ENCODE data around the gene IRAG1. TPM values are rescaled to one million over a fixed set of nuclear protein-coding genes. Genes with fewer than 3 reads are reported as not detected.

Gene IRAG1
- total and polyA plus RNA-seq, 2 of the 13 experiments (the other 11 are each of a cell fraction or from before 2014, with no cell fraction given) = 0.13 to 0.20 TPM

DNA sequence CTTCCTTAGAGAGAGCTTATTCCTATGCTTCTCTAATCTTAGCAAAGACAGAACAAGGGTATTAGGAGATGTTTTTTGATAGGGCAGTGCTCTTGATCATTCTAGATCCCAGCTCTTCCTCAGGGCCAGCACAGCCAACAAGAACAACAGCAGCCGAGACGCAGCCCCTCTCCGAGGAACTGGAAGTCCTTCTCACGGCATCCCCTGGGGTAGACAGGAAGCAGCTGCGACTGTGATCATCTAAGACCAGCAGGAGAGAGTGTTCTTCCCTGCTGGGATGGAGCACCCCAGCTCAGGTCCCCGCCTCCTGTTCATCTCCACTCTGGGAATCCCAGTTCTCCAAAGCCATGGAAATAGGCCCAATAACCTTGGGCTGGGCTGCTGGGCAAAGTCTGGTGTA is 29.6 kb downstream of the IRAG1 start (continued):
- TF ChIP-seq, protein P1, sequence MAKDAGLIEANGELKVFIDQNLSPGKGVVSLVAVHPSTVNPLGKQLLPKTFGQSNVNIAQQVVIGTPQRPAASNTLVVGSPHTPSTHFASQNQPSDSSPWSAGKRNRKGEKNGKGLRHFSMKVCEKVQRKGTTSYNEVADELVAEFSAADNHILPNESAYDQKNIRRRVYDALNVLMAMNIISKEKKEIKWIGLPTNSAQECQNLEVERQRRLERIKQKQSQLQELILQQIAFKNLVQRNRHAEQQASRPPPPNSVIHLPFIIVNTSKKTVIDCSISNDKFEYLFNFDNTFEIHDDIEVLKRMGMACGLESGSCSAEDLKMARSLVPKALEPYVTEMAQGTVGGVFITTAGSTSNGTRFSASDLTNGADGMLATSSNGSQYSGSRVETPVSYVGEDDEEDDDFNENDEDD (CRISPR knock-in tag; IDR thresholded peaks at IDR 0.05; ENCODE audit: borderline replicate concordance) = no peak
- TF ChIP-seq, protein P2, sequence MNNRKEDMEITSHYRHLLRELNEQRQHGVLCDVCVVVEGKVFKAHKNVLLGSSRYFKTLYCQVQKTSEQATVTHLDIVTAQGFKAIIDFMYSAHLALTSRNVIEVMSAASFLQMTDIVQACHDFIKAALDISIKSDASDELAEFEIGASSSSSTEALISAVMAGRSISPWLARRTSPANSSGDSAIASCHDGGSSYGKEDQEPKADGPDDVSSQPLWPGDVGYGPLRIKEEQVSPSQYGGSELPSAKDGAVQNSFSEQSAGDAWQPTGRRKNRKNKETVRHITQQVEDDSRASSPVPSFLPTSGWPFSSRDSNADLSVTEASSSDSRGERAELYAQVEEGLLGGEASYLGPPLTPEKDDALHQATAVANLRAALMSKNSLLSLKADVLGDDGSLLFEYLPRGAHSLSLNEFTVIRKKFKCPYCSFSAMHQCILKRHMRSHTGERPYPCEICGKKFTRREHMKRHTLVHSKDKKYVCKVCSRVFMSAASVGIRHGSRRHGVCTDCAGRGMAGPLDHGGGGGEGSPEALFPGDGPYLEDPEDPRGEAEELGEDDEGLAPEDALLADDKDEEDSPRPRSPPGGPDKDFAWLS (CRISPR knock-in tag; IDR thresholded peaks at IDR 0.05; ENCODE audit: borderline replicate concordance) = no peak
- TF ChIP-seq RORA (CRISPR knock-in tag; IDR thresholded peaks at IDR 0.05) = no peak

DNA sequence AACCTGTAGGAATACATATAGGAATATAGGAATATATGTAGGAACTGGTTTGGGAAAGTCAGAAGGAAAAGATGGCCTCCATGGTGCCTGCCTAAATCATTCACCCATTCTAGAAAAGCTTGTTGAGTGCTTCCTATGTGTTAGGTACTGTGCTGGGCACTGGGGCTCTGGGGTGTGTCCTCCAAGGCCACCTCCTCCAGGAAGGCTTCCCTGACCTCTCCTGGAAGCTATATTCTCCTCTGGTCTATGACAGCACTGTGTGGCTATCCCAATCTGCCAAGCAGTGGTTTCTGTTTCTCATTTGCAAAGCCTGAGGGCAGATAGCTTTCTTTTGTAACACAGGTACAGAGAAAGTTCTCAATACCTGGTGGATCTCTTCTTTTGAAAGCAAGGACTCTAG is 30.2 kb downstream of the IRAG1 start:
- H4K20me1 ChIP-seq (ENCODE audit: insufficient read depth, low read length) = no peaks in the 10 kb centered on the region
- DNase-seq (ENCODE audit: low spot score) = no peak
- intact Hi-C loops (cut with micrococcal nuclease; ENCODE audit: unreplicated experiment) (no loop called here), in situ Hi-C loops (cut with HindIII; ENCODE audit: extremely low pct_ligation_motif_present, low pct_unique_long_range_greater_than_20kb) (no loop called here)
- H3K27me3 ChIP-seq (ENCODE audit: control insufficient read depth in 1 of 2, insufficient read depth in 2 of 2, low read length in 2 of 2) = no peaks in the 10 kb centered on the region
- H3K27ac ChIP-seq (ENCODE audit: extremely low read length, insufficient read depth, low read length) = no peak overlapping the region
- TF ChIP-seq ZNF180 (CRISPR knock-in tag; IDR thresholded peaks at IDR 0.05; ENCODE audit: borderline replicate concordance, low read depth) (no peak), GATAD2A (CRISPR knock-in tag; IDR thresholded peaks at IDR 0.05) (no peak), CENPT (CRISPR knock-in tag; IDR thresholded peaks at IDR 0.05; ENCODE audit: low read depth) (no peak), TOPORS (CRISPR knock-in tag; IDR thresholded peaks at IDR 0.05) (no peak)
- TF ChIP-seq, protein P3, sequence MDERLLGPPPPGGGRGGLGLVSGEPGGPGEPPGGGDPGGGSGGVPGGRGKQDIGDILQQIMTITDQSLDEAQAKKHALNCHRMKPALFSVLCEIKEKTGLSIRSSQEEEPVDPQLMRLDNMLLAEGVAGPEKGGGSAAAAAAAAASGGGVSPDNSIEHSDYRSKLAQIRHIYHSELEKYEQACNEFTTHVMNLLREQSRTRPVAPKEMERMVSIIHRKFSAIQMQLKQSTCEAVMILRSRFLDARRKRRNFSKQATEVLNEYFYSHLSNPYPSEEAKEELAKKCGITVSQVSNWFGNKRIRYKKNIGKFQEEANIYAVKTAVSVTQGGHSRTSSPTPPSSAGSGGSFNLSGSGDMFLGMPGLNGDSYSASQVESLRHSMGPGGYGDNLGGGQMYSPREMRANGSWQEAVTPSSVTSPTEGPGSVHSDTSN (CRISPR knock-in tag; IDR thresholded peaks at IDR 0.05) = no peak
- FAIRE-seq = no peak
- no peak overlapping the region for H3K4me3 ChIP-seq (replicated peaks in 1 of 3; ENCODE audit: insufficient read depth in 1 of 3, low read depth in 2 of 3, low read length in 3 of 3)
- no peak overlapping the region for H2AFZ ChIP-seq (ENCODE audit: low read length)
- POLR2A ChIA-PET = no interaction called here
- no peaks in the 10 kb centered on the region for H3K36me3 ChIP-seq (replicated peaks in 1 of 2; ENCODE audit: control insufficient read depth in 1 of 2, insufficient read depth in 2 of 2, low read length in 2 of 2)
- peaks cover 29% of the 10 kb centered on the region for H3K4me1 ChIP-seq (ENCODE audit: insufficient read depth, low read length)
- no TSS peak for BruUV-seq (replicated peaks)
- no peak for ATAC-seq
- no peaks in the 10 kb centered on the region for H3K79me2 ChIP-seq (ENCODE audit: insufficient read depth, low read length)
- no peaks in the 10 kb centered on the region for H3K9me3 ChIP-seq (ENCODE audit: low read length)
- H3K4me2 ChIP-seq (ENCODE audit: low read depth, low read length) = no peak overlapping the region
- CTCF ChIA-PET (ENCODE audit: low intra/inter-chr PET ratio, low total read pairs) = no interaction called here
- H3K9ac ChIP-seq (ENCODE audit: insufficient read depth, low read depth, low read length) = no peak overlapping the region
